ENCODE data around the gene SMAD3. TPM values are rescaled to one million over a fixed set of nuclear protein-coding genes. Genes with fewer than 3 reads are reported as not detected.

SMAD3 gene
- total and polyA plus RNA-seq, 5 donors = 9.9 to 40.5 (median 29.2) TPM

DNA sequence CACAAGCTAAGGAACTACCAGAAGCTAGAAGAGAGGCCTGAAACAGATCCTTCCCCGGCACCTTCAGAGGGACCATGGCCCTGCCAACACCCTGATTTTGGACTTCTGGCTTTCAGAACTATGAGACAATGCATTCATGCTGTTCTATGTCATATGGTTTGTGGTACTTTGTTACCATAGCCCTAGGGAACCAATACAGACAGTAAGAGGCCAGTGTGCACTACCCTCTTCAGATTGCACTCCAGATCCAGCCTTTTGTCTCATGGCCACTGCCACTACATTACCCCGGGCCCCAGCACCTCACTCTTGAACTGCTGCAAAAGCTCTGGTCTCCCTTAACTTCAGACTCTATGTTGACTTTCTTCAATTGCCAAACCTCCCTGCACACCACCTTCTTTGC is 165.1 kb downstream of the SMAD3 start:
- intact Hi-C loops (cut with DNase I) = no loop called here

GRCh38 chr15:67232591-67232990 is 167.2 kb downstream of the SMAD3 start:
- H3K4me1 ChIP-seq (ENCODE audit: control insufficient read depth, insufficient read depth, low read length) = peaks cover 2% of the 10 kb centered on the region
- intact Hi-C loops (cut with DNase I) = no loop called here
- no peak for DNase-seq
- no peaks in the 10 kb centered on the region for H3K9me3 ChIP-seq (ENCODE audit: control insufficient read depth, low read length)
- WGBS = 89% methylated on average over 3 of the region's 3 CpGs
- no peaks in the 10 kb centered on the region for H3K27me3 ChIP-seq (ENCODE audit: control insufficient read depth, insufficient read depth)
- H3K4me3 ChIP-seq (ENCODE audit: low read length) = no peak overlapping the region
- H3K27ac ChIP-seq (ENCODE audit: low read length) = no peak overlapping the region
- ATAC-seq = no peak

More for the DNA sequence above, 165.1 kb downstream of the SMAD3 start:
- H3K9me3 ChIP-seq (ENCODE audit: control insufficient read depth, low read length) = no peaks in the 10 kb centered on the region
- no peak overlapping the region for H3K4me3 ChIP-seq (ENCODE audit: low read length)
- no peaks in the 10 kb centered on the region for H3K27me3 ChIP-seq (ENCODE audit: control insufficient read depth, insufficient read depth)
- 95% methylated on average over 2 of the region's 2 CpGs for WGBS
- DNase-seq = no peak
- no peak overlapping the region for H3K27ac ChIP-seq (ENCODE audit: low read length)
- no peaks in the 10 kb centered on the region for H3K4me1 ChIP-seq (ENCODE audit: control insufficient read depth, insufficient read depth, low read length)
- no peak for ATAC-seq

- no peak overlapping the region for H3K4me3 ChIP-seq (ENCODE audit: low read length)
- no peaks in the 10 kb centered on the region for H3K27me3 ChIP-seq (ENCODE audit: control insufficient read depth, insufficient read depth)
- peaks cover 3% of the 10 kb centered on the region for H3K4me1 ChIP-seq (ENCODE audit: control insufficient read depth, insufficient read depth, low read length)
- no peak overlapping the region for H3K27ac ChIP-seq (ENCODE audit: low read length)
- no peak for DNase-seq
- no peaks in the 10 kb centered on the region for H3K9me3 ChIP-seq (ENCODE audit: control insufficient read depth, low read length)
- no peak for ATAC-seq
- WGBS = 66% methylated on average over 3 of the region's 3 CpGs
- intact Hi-C loops (cut with DNase I) = no loop called here
These were observed 175.1 kb downstream of the SMAD3 start for GRCh38 chr15:67240235-67241131.

GRCh38 chr15:67241132-67241855 is 175.9 kb downstream of the SMAD3 start:
- Histone ChIP-seq H3K9me3 (ENCODE audit: control insufficient read depth, low read length) (no peaks in the 10 kb centered on the region), H3K27me3 (ENCODE audit: control insufficient read depth, insufficient read depth) (no peaks in the 10 kb centered on the region), H3K27ac (ENCODE audit: low read length) (no peak overlapping the region), H3K4me1 (ENCODE audit: control insufficient read depth, insufficient read depth, low read length) (peaks cover 2% of the 10 kb centered on the region), H3K4me3 (ENCODE audit: low read length) (no peak overlapping the region)
- ATAC-seq (no peak), DNase-seq (no peak)
- WGBS = 78% methylated on average over 4 of the region's 4 CpGs
- intact Hi-C loops (cut with DNase I) = no loop called here

DNA sequence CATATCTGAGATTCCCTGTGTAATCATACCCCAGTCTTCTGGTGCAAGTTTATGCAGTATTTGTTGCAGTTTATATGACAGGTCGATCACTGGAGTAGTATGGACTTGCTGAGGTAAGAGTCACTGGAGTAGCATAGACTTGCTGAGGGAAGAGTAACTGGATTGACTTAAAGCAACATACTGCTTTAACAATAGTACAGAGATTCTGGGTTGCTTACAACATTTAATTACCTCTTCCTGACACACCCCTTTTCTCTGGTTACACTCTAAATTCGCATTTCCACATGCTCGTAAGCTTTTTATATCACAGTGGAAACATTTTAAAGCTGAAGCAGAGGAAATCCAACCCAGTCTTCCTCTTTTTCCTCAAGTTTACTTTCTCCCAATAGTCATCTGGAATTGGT is 177.3 kb downstream of the SMAD3 start:
- no peaks in the 10 kb centered on the region for H3K27me3 ChIP-seq (ENCODE audit: control insufficient read depth, insufficient read depth)
- no peaks in the 10 kb centered on the region for H3K9me3 ChIP-seq (ENCODE audit: control insufficient read depth, low read length)
- intact Hi-C loops (cut with DNase I) = no loop called here
- ATAC-seq = peak in 1 of 2 donors; percentile 59
- H3K27ac ChIP-seq (ENCODE audit: low read length) = no peak overlapping the region
- peaks cover 1% of the 10 kb centered on the region for H3K4me1 ChIP-seq (ENCODE audit: control insufficient read depth, insufficient read depth, low read length)
- DNase-seq = no peak
- H3K4me3 ChIP-seq (ENCODE audit: low read length) = no peak overlapping the region
- WGBS = 48% methylated on average over 3 of the region's 3 CpGs

Other genes with a start within 250 kb of the SMAD3 start
- gene AAGAB, start 189.1 kb downstream of the SMAD3 start, total RNA-seq = 10 to 100 TPM; 20.7 to 34.1 (median 21.3) TPM
- gene AAGAB, start 189.1 kb downstream of the SMAD3 start, polyA plus RNA-seq = 9.3 TPM
- gene IQCH, start 189.2 kb downstream of the SMAD3 start, total RNA-seq = 1 to 10 TPM in 3 of 4 donors, under 1 TPM in 1; 0.82 to 2.1 (median 1.5) TPM
- gene IQCH, start 189.2 kb downstream of the SMAD3 start, polyA plus RNA-seq = 0.34 TPM

Data from right cardiac atrium (tissue), 5 donors.